Caco-2 (cell line): ENCODE results near the gene TIMM17B. TPM values are rescaled to one million over a fixed set of nuclear protein-coding genes. Genes with fewer than 3 reads are reported as not detected.

Experiments
- Bru-seq: library from RNA; stranded (reverse); fragments of 400-500 nt; gene quantifications from one replicate; lab custom pipeline; 2021; lab: Mats Ljungman, UMichigan
- BruChase-seq, 2 experiments: library from RNA; stranded (reverse); fragments of 400-500 nt; gene quantifications; one replicate each; lab custom pipeline; 2021; lab: Mats Ljungman, UMichigan
- BruUV-seq: library from RNA; stranded (reverse); fragments of 400-500 nt; replicated peaks from 2 replicates; lab custom pipeline; 2021; lab: Mats Ljungman, UMichigan
- CTCF ChIA-PET: fragments of 300-600 bp; sonication (Branson Sonifier 250); formaldehyde crosslinking; loops from one replicate; lab custom pipeline; 2022; ENCODE audit warnings: antibody characterized with exemption; lab: Charles Lee
- POLR2A ChIA-PET: fragments of 300-600 bp; sonication (Branson Sonifier 250); formaldehyde crosslinking; loops from one replicate; lab custom pipeline; 2022; ENCODE audit warnings: antibody characterized with exemption; lab: Charles Lee
- DNase-seq, 2 experiments: peaks; one replicate each; pipeline versions ENCODE4 v3.0.0 to v3.0.0-alpha.2; 2020 to 2022
- H3K27me3 ChIP-seq: replicated peaks from 2 replicates; pipeline ENCODE4 v1.6.0; 2011; ENCODE audit warnings: low read length; ENCODE audit not compliant: control insufficient read depth, insufficient read depth
- H3K36me3 ChIP-seq: 2 replicates; pipeline ENCODE4 v1.5.1; 2011; ENCODE audit warnings: low read length; ENCODE audit not compliant: control insufficient read depth, insufficient read depth
- H3K4me1 ChIP-seq: fragments of 250-450 bp; sonication (Bioruptor Pico); 2 replicates; pipeline ENCODE4 v1.5.1; 2020; ENCODE audit warnings: mild to moderate bottlenecking
- H3K4me3 ChIP-seq: 2 replicates; pipeline ENCODE4 v1.5.1; 2011; ENCODE audit warnings: low read depth, mild to moderate bottlenecking, control low read depth, low read length
- H3K9me3 ChIP-seq: fragments of 250-450 bp; sonication (Bioruptor Pico); 2 replicates; pipeline ENCODE4 v1.5.1; 2020; ENCODE audit warnings: mild to moderate bottlenecking, moderate library complexity
- H3K27ac Mint-ChIP-seq: one replicate; pipeline ENCODE4 v1.8.0; 2022; ENCODE audit warnings: mixed read lengths; ENCODE audit not compliant: unreplicated experiment
- H3K27me3 Mint-ChIP-seq: one replicate; pipeline ENCODE4 v1.8.0; 2022; ENCODE audit warnings: mixed read lengths; ENCODE audit not compliant: insufficient read depth, unreplicated experiment
- H3K36me3 Mint-ChIP-seq: one replicate; pipeline ENCODE4 v1.8.0; 2022; ENCODE audit warnings: mild to moderate bottlenecking, mixed read lengths; ENCODE audit not compliant: insufficient read depth, unreplicated experiment
- H3K4me1 Mint-ChIP-seq: one replicate; pipeline ENCODE4 v1.8.0; 2022; ENCODE audit warnings: low read depth, mixed read lengths; ENCODE audit not compliant: unreplicated experiment
- H3K4me3 Mint-ChIP-seq: one replicate; pipeline ENCODE4 v1.8.0; 2022; ENCODE audit warnings: mild to moderate bottlenecking, moderate library complexity, mixed read lengths; ENCODE audit not compliant: unreplicated experiment
- H3K9me3 Mint-ChIP-seq: one replicate; pipeline ENCODE4 v1.8.0; 2022; ENCODE audit warnings: mixed read lengths; ENCODE audit not compliant: unreplicated experiment
- CTCF ChIP-seq, 2 experiments: fragments of 200-600 bp in 1 of 2; IDR thresholded peaks; 1 replicate in 1 of 2; 2 replicates in 1 of 2; pipeline versions ENCODE4 v1.5.1 to v1.8.0; 2011 to 2022; ENCODE audit warnings: antibody characterized with exemption in 1 of 2, control low read depth in 1 of 2, inconsistent platforms in 1 of 2, low read depth in 1 of 2, low read length in 1 of 2, mild to moderate bottlenecking in 1 of 2, moderate library complexity in 1 of 2; ENCODE audit not compliant: insufficient read depth in 1 of 2, severe bottlenecking in 1 of 2, unreplicated experiment in 1 of 2
- intact Hi-C: fragments of 100-400 bp; cut with micrococcal nuclease; formaldehyde crosslinking; loops from one replicate; pipeline ENCODE4 v1.10.0; 2022; ENCODE audit not compliant: unreplicated experiment
- long read RNA-seq: library from polyadenylated mRNA; stranded (forward); transcript quantifications from one replicate; pipeline ENCODE4 v2.0.0, GENCODE V29; 2022
- total RNA-seq: library from RNA; stranded (reverse); gene quantifications from 2 replicates; pipeline ENCODE4 v1.2.3, GENCODE V29; 2022

TIMM17B gene
- total RNA-seq (82.5 and 90.6 TPM in 2 replicates), Bru-seq, nascent RNA (percentile 68 among the genes with signal in this experiment), BruChase-seq, experiment 1, labeled RNA remaining after a 2-hour chase (percentile 66 among the genes with signal in this experiment), BruChase-seq, experiment 2, labeled RNA remaining after a 6-hour chase (percentile 78 among the genes with signal in this experiment)
- long read RNA-seq, transcript TIMM17B-204 (7 exons, 964 nt): major isoform, 8 of 108 reads
- long read RNA-seq, partial matches to known transcripts: 92 of 108 reads
- long read RNA-seq, other reads (novel, unspliced or antisense): 7 of 108 reads

GRCh38 chrX:48897625-48898306 is at the start of gene TIMM17B, which contains the start of gene PQBP1:
TSS of gene TIMM17B (minus strand) at chrX:48897768. CDS start at chrX:48897749, 19 bp downstream.
TSS of gene PQBP1 (plus strand) at chrX:48897930. CDS start at chrX:48898510, 580 bp downstream.
- peak; percentile 91 to 94 for DNase-seq
- no peaks in the 10 kb centered on the region for H3K9me3 ChIP-seq
- Mint-ChIP-seq H3K4me3 (peak within 1 kb of the TSS; percentile 89), H3K36me3 (peaks cover 41% of the 10 kb centered on the region), H3K9me3 (no peaks in the 10 kb centered on the region), H3K27ac (peak within 1 kb of the TSS; percentile 98), H3K27me3 (no peaks in the 10 kb centered on the region), H3K4me1 (no peaks in the 10 kb centered on the region)
- BruUV-seq: no TSS peak
- no peaks in the 10 kb centered on the region for H3K4me1 ChIP-seq
- ChIA-PET POLR2A (interaction anchor here (0.7 to 1.6 kb wide), 10 partner anchors 14 to 221 kb away, joined by 3 to 24 read pairs (median 4); partner anchors contain the start of genes GRIPAP1, HDAC6 and SLC35A2), CTCF (interaction anchor here (0.6 to 1.6 kb wide), 2 partner anchors 14 to 267 kb away, joined by 3 to 4 read pairs; partner anchors contain the start of gene SLC35A2)
- intact Hi-C loops: loop anchor here (1.0 to 5.0 kb wide), 4 partner anchors 15 to 145 kb away; partner anchors contain the start of genes HDAC6 and TFE3
- peak within 1 kb of the TSS; percentile 90 for H3K4me3 ChIP-seq
- no peaks in the 10 kb centered on the region; the same call in 1 of the 2 replicates for H3K36me3 ChIP-seq
- no peak for TF ChIP-seq CTCF (IDR thresholded peaks at IDR 0.05; ENCODE audit: insufficient read depth in 1 of 2, low read depth in 1 of 2, low read length in 1 of 2, severe bottlenecking in 1 of 2, unreplicated experiment in 1 of 2)
- no peaks in the 10 kb centered on the region for H3K27me3 ChIP-seq

DNA sequence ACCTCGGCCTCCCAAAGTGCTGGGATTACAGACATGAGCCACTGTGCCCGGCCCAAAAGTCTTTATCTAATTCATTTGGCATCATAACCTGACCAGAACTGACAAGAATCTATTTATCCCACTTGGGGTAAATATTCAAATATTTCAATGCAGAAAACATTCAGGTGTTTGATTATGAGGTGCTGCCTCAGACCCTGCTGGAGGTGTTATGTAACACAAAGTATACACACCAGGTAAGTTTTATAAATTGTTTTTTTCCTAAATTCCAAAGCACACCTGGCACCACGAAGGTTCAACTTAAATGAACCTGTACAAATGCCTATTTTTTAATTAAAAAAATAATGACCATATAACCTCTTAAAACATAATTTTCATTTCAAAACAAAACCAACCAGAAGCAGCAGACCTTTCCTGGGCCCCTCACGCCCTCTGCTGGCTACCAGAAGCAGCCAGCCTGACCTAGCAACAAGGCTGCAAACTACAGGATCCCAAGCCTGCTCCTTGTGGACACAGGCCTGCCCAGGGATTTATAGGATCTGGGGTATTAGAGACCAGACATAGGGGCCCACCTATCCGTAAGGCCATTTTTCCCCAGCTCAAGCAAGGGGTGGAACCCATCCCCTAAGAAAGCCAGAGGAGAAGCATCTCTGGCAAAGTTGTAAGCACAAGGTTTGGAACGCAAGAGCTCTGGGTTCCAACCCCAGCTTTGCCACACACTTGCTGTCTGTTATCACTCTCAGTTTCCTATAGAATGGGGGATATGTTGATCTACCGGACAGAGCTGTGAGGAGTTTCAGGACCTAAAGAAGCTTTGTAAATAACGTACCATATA is 48.2 kb upstream of the TIMM17B start:
- TF ChIP-seq CTCF (IDR thresholded peaks at IDR 0.05; ENCODE audit: insufficient read depth in 1 of 2, low read depth in 1 of 2, low read length in 1 of 2, severe bottlenecking in 1 of 2, unreplicated experiment in 1 of 2): peak; percentile 69 to 88
- peak; percentile 42 to 57 for DNase-seq
- Mint-ChIP-seq H3K27me3 (no peaks in the 10 kb centered on the region), H3K4me3 (no peak overlapping the region), H3K4me1 (no peaks in the 10 kb centered on the region), H3K9me3 (no peaks in the 10 kb centered on the region), H3K27ac (no peak overlapping the region), H3K36me3 (peaks cover 5% of the 10 kb centered on the region)
- Histone ChIP-seq H3K36me3 (no peaks in the 10 kb centered on the region; the same call in 1 of the 2 replicates), H3K27me3 (no peaks in the 10 kb centered on the region), H3K4me3 (no peak overlapping the region), H3K9me3 (no peaks in the 10 kb centered on the region), H3K4me1 (no peaks in the 10 kb centered on the region)
- ChIA-PET POLR2A (no interaction called here), CTCF (interaction anchor here (0.7 to 0.9 kb wide), 2 partner anchors 140 to 297 kb away, joined by 3 read pairs; no protein-coding TSS in a partner anchor)
- BruUV-seq: no TSS peak
- intact Hi-C loops: loop anchor here (5.0 kb wide), 1 partner anchor 183 kb away; the partner anchor contains the start of gene GLOD5
